K562 (cell line): ENCODE measurements around the gene TLK2. TPM values are rescaled to one million over a fixed set of nuclear protein-coding genes. Genes with fewer than 3 reads are reported as not detected.
A peak's percentile ranks its signal among the peaks of the same experiment; 100 is the strongest.

ENCODE experiments used
- ATAC-seq: fragments of 200-7000 bp; cut with Tn5 transposase; 3 replicates; pipeline ENCODE4 v1.9.1; 2020; ENCODE audit warnings: moderate library complexity
- BruUV-seq: library from RNA; stranded (reverse); fragments of 400-500 nt; replicated peaks from 2 replicates; lab custom pipeline; 2021; lab: Mats Ljungman, UMichigan
- CTCF ChIA-PET: fragments of 300-600 bp; formaldehyde crosslinking; extraction: SDS; loops from one replicate; lab custom pipeline; 2021; ENCODE audit warnings: low intra/inter-chr PET ratio; lab: Yijun Ruan, JAX
- POLR2A ChIA-PET: fragments of 300-600, 350-650 bp; sonication (Branson Sonifier 250); formaldehyde crosslinking; extraction: SDS; loops from one replicate; lab custom pipeline; 2021; ENCODE audit warnings: antibody characterized with exemption, inconsistent platforms; lab: Yijun Ruan, JAX
- DNase-seq, 4 experiments: peaks; one replicate each; pipeline versions ENCODE4 v3.0.0 to v3.0.0-alpha.2; 2011 to 2018; ENCODE audit warnings: low spot score in 3 of 4, mixed read lengths in 3 of 4; ENCODE audit errors: extremely low read depth in 1 of 4
- FAIRE-seq: peaks from 2 replicates; lab custom pipeline; 2011; peaks lifted over from hg19 to GRCh38; lab: Jason Lieb, UNC
- H2AFZ ChIP-seq: 2 replicates; pipeline ENCODE4 v1.6.0; 2011; ENCODE audit warnings: low read depth, low read length, control low read depth, inconsistent platforms
- H3K27ac ChIP-seq: fragments of 200-600 bp; 3 replicates; pipeline ENCODE4 v1.8.0; 2011; ENCODE audit warnings: low read depth, mild to moderate bottlenecking, control low read depth, inconsistent platforms, low read length, moderate library complexity, mixed read lengths; ENCODE audit errors: extremely low read depth
- H3K27me3 ChIP-seq, 2 experiments: fragments of 300-600 bp in 1 of 2; 2 replicates in 1 of 2; 3 replicates in 1 of 2; pipeline versions ENCODE4 v1.6.0 to v1.8.0; 2011; ENCODE audit warnings: inconsistent platforms in 2 of 2, low read length in 2 of 2, mild to moderate bottlenecking in 1 of 2, mixed read lengths in 1 of 2, moderate library complexity in 1 of 2; ENCODE audit not compliant: control insufficient read depth in 2 of 2, insufficient read depth in 2 of 2
- H3K36me3 ChIP-seq: fragments of 300-600 bp; 3 replicates; pipeline ENCODE4 v1.8.0; 2011; ENCODE audit warnings: mild to moderate bottlenecking, low read length, inconsistent platforms; ENCODE audit not compliant: control insufficient read depth, insufficient read depth
- H3K4me1 ChIP-seq, 2 experiments: fragments of 200-600 bp in 1 of 2; replicated peaks in 1 of 2; 2 replicates in 1 of 2; 3 replicates in 1 of 2; pipeline versions ENCODE4 v1.5.1 to v1.8.0; 2011; ENCODE audit warnings: inconsistent platforms in 2 of 2, low read length in 2 of 2, mild to moderate bottlenecking in 1 of 2, mixed read lengths in 1 of 2, moderate library complexity in 1 of 2; ENCODE audit not compliant: control insufficient read depth in 2 of 2, insufficient read depth in 2 of 2
- H3K4me2 ChIP-seq: 2 replicates; pipeline ENCODE4 v1.6.1; 2011; ENCODE audit warnings: low read length, control low read depth, inconsistent platforms, mixed read lengths; ENCODE audit not compliant: insufficient read depth
- H3K4me3 ChIP-seq: fragments of 200-600 bp; sonication (generic), shearing (Covaris generic); 2 replicates; pipeline ENCODE4 v1.5.1; 2016; ENCODE audit warnings: control low read depth, inconsistent platforms
- H3K79me2 ChIP-seq: fragments of 200-600 bp; 3 replicates; pipeline ENCODE4 v1.8.0; 2011; ENCODE audit warnings: low read length, inconsistent platforms; ENCODE audit not compliant: control insufficient read depth, insufficient read depth
- H3K9ac ChIP-seq, 2 experiments: 2 replicates each; pipeline versions ENCODE4 v1.6.0 to v1.6.1; 2011; ENCODE audit warnings: low read depth in 2 of 2, low read length in 2 of 2, control low read depth in 1 of 2, inconsistent platforms in 1 of 2, mild to moderate bottlenecking in 1 of 2, mixed read lengths in 1 of 2; ENCODE audit not compliant: insufficient read depth in 1 of 2
- H3K9me1 ChIP-seq: one replicate; pipeline ENCODE4 v1.6.0; 2011; ENCODE audit warnings: inconsistent platforms, mild to moderate bottlenecking, low read length, moderate library complexity; ENCODE audit not compliant: control insufficient read depth, insufficient read depth
- H3K9me3 ChIP-seq: replicated peaks from 2 replicates; pipeline ENCODE4 v1.5.1; 2011; ENCODE audit warnings: low read depth, low read length, inconsistent platforms; ENCODE audit not compliant: control insufficient read depth, insufficient read depth
- H4K20me1 ChIP-seq: replicated peaks from 2 replicates; pipeline ENCODE4 v1.6.1; 2011; ENCODE audit warnings: low read length, inconsistent platforms, mixed read lengths; ENCODE audit not compliant: control insufficient read depth, insufficient read depth
- AFF1 ChIP-seq, 2 experiments: fragments of 450-650 bp; IDR thresholded peaks; 2 replicates each; pipeline ENCODE4 v1.6.1; 2018; ENCODE audit warnings: mild to moderate bottlenecking in 2 of 2, low read depth in 1 of 2; ENCODE audit not compliant: partially characterized antibody in 2 of 2
- GATAD2A ChIP-seq: fragments of 450-650 bp; IDR thresholded peaks from 2 replicates; pipeline ENCODE4 v1.6.1; 2017
- TRIM24 ChIP-seq, 2 experiments: fragments of 450-650 bp; IDR thresholded peaks; 2 replicates each; pipeline ENCODE4 v1.6.1; 2016
- ZNF232 ChIP-seq: sonication (generic); formaldehyde crosslinking; IDR thresholded peaks from 2 replicates; pipeline ENCODE4 v1.8.0; 2022; ENCODE audit warnings: mild to moderate bottlenecking, missing genetic modification reagents
- ZNF280A ChIP-seq: fragments of 450-650 bp; IDR thresholded peaks from 2 replicates; pipeline ENCODE4 v1.6.1; 2018; ENCODE audit warnings: mild to moderate bottlenecking, low read depth; ENCODE audit not compliant: partially characterized antibody
- WGBS: fragments of 100-300 bp; shearing (Covaris generic); methylation state at CpG from one replicate; pipeline ENCODE4 v1.1.6; 2016; ENCODE audit warnings: low coverage, mixed read lengths; ENCODE audit not compliant: insufficient coverage; ENCODE audit errors: missing lambda C conversion rate; 5-methylcytosine and 5-hydroxymethylcytosine counted together
- in situ Hi-C: fragments of 300-500 bp; cut with MboI; formaldehyde crosslinking; loops from 4 replicates; pipeline ENCODE4 v1.15.0; 2018; ENCODE audit warnings: inconsistent platforms, mixed read lengths
- intact Hi-C: fragments of 100-400 bp; cut with micrococcal nuclease; formaldehyde crosslinking; loops from 2 replicates; pipeline ENCODE4 v1.14.2; 2022
- polyA plus RNA-seq, 8 experiments: library from polyadenylated mRNA; depleted of rRNA in 4 of 8; stranded (reverse) in 5 of 8; unstranded in 3 of 8; fragments of >200 nt; fragmentation: Nextera tagmentation in 2 of 8; fragmentation: Illumina TruSeq in 1 of 8; extraction: Ambion mirVana in 2 of 8; extraction: Trizol in 1 of 8; gene quantifications; 2 replicates each; pipeline versions ENCODE4 v1.2.1 to v1.2.3, GENCODE V29; 2011 to 2014; ENCODE audit warnings: inconsistent platforms in 1 of 8, missing spikeins in 1 of 8
- total RNA-seq, 7 experiments: library from RNA; depleted of rRNA in 6 of 7; stranded (reverse); fragments of >200 nt in 6 of 7; fragmentation: Illumina TruSeq in 2 of 7; extraction: Trizol in 2 of 7; gene quantifications; 2 replicates each; pipeline versions ENCODE4 v1.2.1 to v1.2.3, GENCODE V29; 2011 to 2021; ENCODE audit warnings: low replicate concordance in 1 of 7

Gene TLK2
- total and polyA plus RNA-seq, 9 of the 15 experiments (the other 6 are each of a cell fraction or from before 2014, with no cell fraction given): 10.1 to 51.9 (median 32.4) TPM

DNA sequence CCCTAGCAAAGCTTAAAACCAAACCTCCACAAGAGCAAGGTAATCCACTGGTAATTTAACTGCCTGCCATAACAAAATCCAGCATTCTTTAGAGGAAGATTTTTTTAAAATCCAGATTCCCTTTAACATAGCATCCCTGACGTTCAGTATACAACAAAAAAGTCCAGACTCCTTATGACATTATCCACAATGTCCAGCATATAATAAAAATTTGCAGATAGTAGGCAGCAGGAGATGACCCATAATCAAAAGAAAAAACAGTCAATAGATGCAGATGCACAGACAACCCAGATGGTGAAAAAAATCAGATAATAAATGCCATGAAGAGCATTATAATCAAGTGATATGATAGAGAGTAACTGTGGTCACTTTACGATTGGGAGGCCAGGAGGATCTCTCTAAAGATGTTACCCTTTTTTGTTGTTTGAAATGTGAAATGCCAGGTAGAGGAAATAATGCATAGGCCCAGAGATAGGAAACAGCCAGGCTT lies 182.0 kb downstream of the TLK2 start:
- Histone ChIP-seq H3K79me2 (no peaks in the 10 kb centered on the region), H3K4me1 (peaks cover 0 to 8% of the 10 kb centered on the region in 2 experiments; a peak in 2 of 5 replicates), H4K20me1 (no peaks in the 10 kb centered on the region), H3K9me3 (no peaks in the 10 kb centered on the region), H3K9ac (no peak overlapping the region), H3K4me2 (no peak overlapping the region), H2AFZ (no peak overlapping the region), H3K36me3 (no peaks in the 10 kb centered on the region), H3K27ac (no peak overlapping the region), H3K9me1 (no peaks in the 10 kb centered on the region), H3K27me3 (peaks cover 3 to 17% of the 10 kb centered on the region in 2 experiments; a peak in 3 of 5 replicates), H3K4me3 (no peak overlapping the region)
- intact Hi-C loops (no loop called here), in situ Hi-C loops (no loop called here)
- ATAC-seq (no peak), DNase-seq (no peak), FAIRE-seq (no peak)
- no TSS peak for BruUV-seq
- TF ChIP-seq ZNF280A: peak; percentile 41
- TF ChIP-seq AFF1 (IDR thresholded peaks at IDR 0.05; ENCODE audit: low read depth in 1 of 2, partially characterized antibody in 2 of 2): peak in 1 of 2 experiments; percentile 93
- TF ChIP-seq TRIM24 (IDR thresholded peaks at IDR 0.05): 0 out of 4 replicates have a peak, but pooled peaks of 1 of the 2 experiments have one; percentile 12
- no peak for TF ChIP-seq GATAD2A
- TF ChIP-seq ZNF232: no peak
- ChIA-PET POLR2A (interaction anchor here (0.6 kb wide), 1 partner anchor 26 kb away, joined by 3 read pairs; no protein-coding TSS in a partner anchor), CTCF (interaction anchor here (0.6 kb wide), 1 partner anchor 73 kb away, joined by 3 read pairs; no protein-coding TSS in a partner anchor)
- WGBS: 4% methylated on average over 2 of the region's 2 CpGs
